Gastroesophageal sphincter (tissue), 3 donors: ENCODE results near the gene GABRR3.

Experiments used
- EP300 ChIP-seq: sonication (generic); formaldehyde crosslinking; IDR thresholded peaks from one replicate; pipeline ENCODE4 v1.6.1; 2017; ENCODE audit warnings: antibody characterized with exemption, mild to moderate bottlenecking
- POLR2A ChIP-seq, 2 donors: fragments of 450-650 bp; IDR thresholded peaks; one replicate each; pipeline ENCODE4 v1.6.1; 2017; ENCODE audit warnings: antibody characterized with exemption in 2 of 2, mild to moderate bottlenecking in 2 of 2, moderate library complexity in 1 of 2
- POLR2AphosphoS5 ChIP-seq: sonication (generic); formaldehyde crosslinking; IDR thresholded peaks from one replicate; pipeline ENCODE4 v1.6.1; 2017; ENCODE audit warnings: antibody characterized with exemption
- TF ChIP-seq, protein P1 (sequence below), 4 experiments: fragments of 200-600 bp in 2 of 4; fragments of 450-650 bp in 2 of 4; sonication (generic) in 1 of 4; IDR thresholded peaks; one replicate each; pipeline ENCODE4 v1.5.1; 2017 to 2019; ENCODE audit warnings: antibody characterized with exemption in 4 of 4, mild to moderate bottlenecking in 2 of 4, moderate library complexity in 2 of 4

DNA sequence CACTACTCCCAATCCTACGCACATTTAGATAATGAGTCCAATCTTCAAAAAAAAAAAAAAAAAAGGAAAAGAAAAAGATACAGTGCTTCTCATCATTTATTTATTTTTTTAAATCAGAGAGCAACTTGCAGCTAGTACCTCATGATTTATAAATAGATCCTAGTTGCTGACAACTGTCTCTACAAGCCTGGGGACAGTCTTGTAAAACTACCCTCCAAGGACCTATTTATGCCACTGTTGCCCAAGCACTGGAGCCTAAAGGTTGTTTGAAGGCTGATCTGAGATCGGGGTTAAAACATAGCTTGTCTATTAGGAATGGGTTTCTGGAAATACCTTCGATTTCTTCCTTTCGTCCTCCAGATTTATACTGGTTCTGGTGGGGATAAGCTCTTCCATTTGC lies 14.7 kb downstream of the GABRR3 start:
- TF ChIP-seq, protein P1, sequence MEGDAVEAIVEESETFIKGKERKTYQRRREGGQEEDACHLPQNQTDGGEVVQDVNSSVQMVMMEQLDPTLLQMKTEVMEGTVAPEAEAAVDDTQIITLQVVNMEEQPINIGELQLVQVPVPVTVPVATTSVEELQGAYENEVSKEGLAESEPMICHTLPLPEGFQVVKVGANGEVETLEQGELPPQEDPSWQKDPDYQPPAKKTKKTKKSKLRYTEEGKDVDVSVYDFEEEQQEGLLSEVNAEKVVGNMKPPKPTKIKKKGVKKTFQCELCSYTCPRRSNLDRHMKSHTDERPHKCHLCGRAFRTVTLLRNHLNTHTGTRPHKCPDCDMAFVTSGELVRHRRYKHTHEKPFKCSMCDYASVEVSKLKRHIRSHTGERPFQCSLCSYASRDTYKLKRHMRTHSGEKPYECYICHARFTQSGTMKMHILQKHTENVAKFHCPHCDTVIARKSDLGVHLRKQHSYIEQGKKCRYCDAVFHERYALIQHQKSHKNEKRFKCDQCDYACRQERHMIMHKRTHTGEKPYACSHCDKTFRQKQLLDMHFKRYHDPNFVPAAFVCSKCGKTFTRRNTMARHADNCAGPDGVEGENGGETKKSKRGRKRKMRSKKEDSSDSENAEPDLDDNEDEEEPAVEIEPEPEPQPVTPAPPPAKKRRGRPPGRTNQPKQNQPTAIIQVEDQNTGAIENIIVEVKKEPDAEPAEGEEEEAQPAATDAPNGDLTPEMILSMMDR (IDR thresholded peaks at IDR 0.05) = no peak
- TF ChIP-seq POLR2A (IDR thresholded peaks at IDR 0.05) (no peak), EP300 (no peak), POLR2AphosphoS5 (no peak)
